Germinal center (tissue), 1 donor: ENCODE data around the gene GPX5.
"Not testable (repeated sequence)": the region's sequence is repeated elsewhere in the genome, so short reads cannot be mapped to it uniquely, and the experiment has no call there.

ENCODE experiments used
- DNase-seq: peaks from one replicate; pipeline ENCODE4 v3.0.0; 2012; ENCODE audit warnings: mixed read lengths, low spot score

Gene GPX5

GRCh38 chr6:28525496-28526039 lies at the start of gene GPX5:
TSS of gene GPX5 (plus strand) at chr6:28525881. CDS start at chr6:28526014, 133 bp downstream.
- no peak for DNase-seq

- no peak for DNase-seq
These were observed 47.2 kb upstream of the GPX5 start for GRCh38 chr6:28478518-28478917.

GRCh38 chr6:28480253-28480932 lies 45.3 kb upstream of the GPX5 start:
- DNase-seq = no peak

GRCh38 chr6:28485482-28485881 lies 40.2 kb upstream of the GPX5 start:
- no peak for DNase-seq

GRCh38 chr6:28486533-28486932 lies 39.1 kb upstream of the GPX5 start:
- DNase-seq = no peak

- DNase-seq = no peak
These were observed 38.5 kb upstream of the GPX5 start for GRCh38 chr6:28486988-28487742.

GRCh38 chr6:28488916-28489365 lies 36.7 kb upstream of the GPX5 start:
- no peak for DNase-seq

- peak; percentile 49 for DNase-seq
These were observed 36.1 kb upstream of the GPX5 start for GRCh38 chr6:28489366-28490204.

GRCh38 chr6:28490205-28490890 lies 35.3 kb upstream of the GPX5 start:
- no peak for DNase-seq

- no peak for DNase-seq
These were observed 33.7 kb upstream of the GPX5 start for GRCh38 chr6:28491984-28492317.

- no peak for DNase-seq
These were observed 29.4 kb upstream of the GPX5 start for GRCh38 chr6:28496099-28496779.

GRCh38 chr6:28497306-28497705 lies 28.4 kb upstream of the GPX5 start:
- no peak for DNase-seq

- no peak for DNase-seq
These were observed 27.8 kb upstream of the GPX5 start for GRCh38 chr6:28497893-28498292.

GRCh38 chr6:28501259-28501658 lies 24.4 kb upstream of the GPX5 start:
- DNase-seq = no peak

GRCh38 chr6:28502136-28502535 lies 23.5 kb upstream of the GPX5 start:
- DNase-seq = not testable (repeated sequence)

GRCh38 chr6:28502709-28503305 lies 22.9 kb upstream of the GPX5 start:
- DNase-seq = not testable (repeated sequence)

- no peak for DNase-seq
These were observed 19.9 kb upstream of the GPX5 start for GRCh38 chr6:28505733-28506132.

- DNase-seq = no peak
These were observed 18.7 kb upstream of the GPX5 start for GRCh38 chr6:28506807-28507475.

- no peak for DNase-seq
These were observed 13.9 kb upstream of the GPX5 start for GRCh38 chr6:28511628-28512300.

GRCh38 chr6:28512387-28512786 lies 13.3 kb upstream of the GPX5 start:
- DNase-seq = not testable (repeated sequence)
